K562 (cell line): Measurements from ENCODE around the gene ACER3. TPM values are rescaled to one million over a fixed set of nuclear protein-coding genes. Genes with fewer than 3 reads are reported as not detected.
A peak's percentile ranks its signal among the peaks of the same experiment; 100 is the strongest.

Experiments
- ARID1B ChIP-seq: fragments of 450-650 bp; IDR thresholded peaks from 2 replicates; pipeline ENCODE4 v1.6.1; 2016; ENCODE audit warnings: antibody characterized with exemption, mild to moderate bottlenecking, inconsistent platforms
- ATF6 ChIP-seq: sonication (generic); formaldehyde crosslinking; IDR thresholded peaks from 2 replicates; pipeline ENCODE4 v1.4.0; 2020; ENCODE audit warnings: mild to moderate bottlenecking, missing genetic modification reagents
- CBFA2T2 ChIP-seq: fragments of 450-650 bp; conservative IDR thresholded peaks from 2 replicates; pipeline ENCODE4 v1.6.1; 2017; ENCODE audit warnings: mild to moderate bottlenecking
- EHMT2 ChIP-seq: fragments of 450-650 bp; IDR thresholded peaks from 2 replicates; pipeline ENCODE4 v1.6.1; 2018; ENCODE audit warnings: antibody characterized with exemption
- HNRNPUL1 ChIP-seq: fragments of 200-400 bp; formaldehyde crosslinking; IDR thresholded peaks from 2 replicates; pipeline ENCODE4 v1.6.1; 2017; ENCODE audit warnings: low read length
- MED1 ChIP-seq: sonication (generic); formaldehyde crosslinking; IDR thresholded peaks from 2 replicates; pipeline ENCODE4 v1.8.1; 2023; ENCODE audit warnings: missing genetic modification reagents, borderline replicate concordance
- POLR2H ChIP-seq: IDR thresholded peaks from 2 replicates; pipeline ENCODE4 v1.6.1; 2016; ENCODE audit warnings: missing genetic modification characterization, low read depth, mild to moderate bottlenecking, control low read depth, missing compliant biosample characterization, moderate library complexity
- PRMT5 ChIP-seq: sonication (generic); formaldehyde crosslinking; IDR thresholded peaks from 2 replicates; pipeline ENCODE4 v1.5.0; 2020; ENCODE audit warnings: missing genetic modification reagents
- RBM22 ChIP-seq: fragments of 200-400 bp; formaldehyde crosslinking; IDR thresholded peaks from 2 replicates; pipeline ENCODE4 v1.6.1; 2018; ENCODE audit warnings: low read length, low read depth; ENCODE audit not compliant: poor library complexity, severe bottlenecking
- SAP30 ChIP-seq: fragments of 200-600 bp; sonication (generic); IDR thresholded peaks from 2 replicates; pipeline ENCODE4 v1.6.1; 2012; ENCODE audit warnings: borderline replicate concordance, low read depth, mild to moderate bottlenecking, moderate library complexity, low read length, control low read depth, inconsistent platforms; ENCODE audit not compliant: insufficient read depth, poor library complexity, severe bottlenecking
- SREBF1 ChIP-seq: fragments of 150-350 bp; IDR thresholded peaks from 2 replicates; pipeline ENCODE4 v1.6.1; 2014; ENCODE audit warnings: antibody characterized with exemption, low read depth, low read length, borderline replicate concordance
- SRF ChIP-seq, 2 experiments: fragments of 250-450, 450-650 bp in 1 of 2; sonication (Bioruptor Pico) in 1 of 2; sonication (generic) in 1 of 2; formaldehyde crosslinking; IDR thresholded peaks; 2 replicates each; pipeline versions ENCODE4 v1.5.0 to v1.5.1; 2020 to 2022; ENCODE audit warnings: mild to moderate bottlenecking in 1 of 2, missing genetic modification reagents in 1 of 2
- TCF15 ChIP-seq: fragments of 250-450 bp; sonication (Bioruptor Pico); IDR thresholded peaks from 2 replicates; pipeline ENCODE4 v1.8.0; 2022; ENCODE audit warnings: moderate library complexity, mild to moderate bottlenecking, inconsistent platforms
- TCFL5 ChIP-seq: fragments of 250-450 bp; sonication (Bioruptor Pico); conservative IDR thresholded peaks from 2 replicates; pipeline ENCODE4 v1.6.1; 2021; ENCODE audit warnings: mild to moderate bottlenecking, moderate library complexity, matching md5 sums
- ZFX ChIP-seq: sonication (generic); formaldehyde crosslinking; IDR thresholded peaks from 2 replicates; pipeline ENCODE4 v1.8.0; 2022; ENCODE audit warnings: mild to moderate bottlenecking, missing genetic modification reagents, moderate library complexity
- ZNF407 ChIP-seq: fragments of 450-650 bp; IDR thresholded peaks from 2 replicates; pipeline ENCODE4 v1.6.1; 2016; ENCODE audit warnings: low read depth
- polyA plus RNA-seq, 8 experiments: library from polyadenylated mRNA; depleted of rRNA in 4 of 8; stranded (reverse) in 5 of 8; unstranded in 3 of 8; fragments of >200 nt; fragmentation: Nextera tagmentation in 2 of 8; fragmentation: Illumina TruSeq in 1 of 8; extraction: Ambion mirVana in 2 of 8; extraction: Trizol in 1 of 8; gene quantifications; 2 replicates each; pipeline versions ENCODE4 v1.2.1 to v1.2.3, GENCODE V29; 2011 to 2014; ENCODE audit warnings: inconsistent platforms in 1 of 8, missing spikeins in 1 of 8
- total RNA-seq, 7 experiments: library from RNA; depleted of rRNA in 6 of 7; stranded (reverse); fragments of >200 nt in 6 of 7; fragmentation: Illumina TruSeq in 2 of 7; extraction: Trizol in 2 of 7; gene quantifications; 2 replicates each; pipeline versions ENCODE4 v1.2.1 to v1.2.3, GENCODE V29; 2011 to 2021; ENCODE audit warnings: low replicate concordance in 1 of 7

The ACER3 gene
- total and polyA plus RNA-seq, 9 of the 15 experiments (the other 6 are each of a cell fraction or from before 2014, with no cell fraction given): 2.0 to 23.8 (median 9.5) TPM

GRCh38 chr11:76835928-76836612 is 24.6 kb upstream of the ACER3 start (continued):
- TF ChIP-seq EHMT2: no peak
- TF ChIP-seq RBM22: no peak
- TF ChIP-seq HNRNPUL1: no peak
- no peak for TF ChIP-seq SAP30
- TF ChIP-seq PRMT5 (CRISPR knock-in tag): no peak
- no peak for TF ChIP-seq ZFX
- TF ChIP-seq TCF15 (CRISPR knock-in tag): no peak
- TF ChIP-seq SREBF1: no peak
- no peak for TF ChIP-seq POLR2H
- no peak for TF ChIP-seq TCFL5 (CRISPR knock-in tag)
- TF ChIP-seq ATF6: no peak
- no peak for TF ChIP-seq ZNF407
- TF ChIP-seq SRF (CRISPR knock-in tag; IDR thresholded peaks at IDR 0.05): no peak
- peak; percentile 62 for TF ChIP-seq CBFA2T2
- TF ChIP-seq MED1 (CRISPR knock-in tag): no peak
- peak; percentile 65 for TF ChIP-seq ARID1B
